Smooth muscle cell of the brain vasculature (primary cell): ENCODE measurements around the gene ATG5.
A peak's percentile ranks its signal among the peaks of the same experiment; 100 is the strongest.

Experiments
- DNase-seq: peaks from one replicate; pipeline ENCODE4 v3.0.0-alpha.2; 2012; ENCODE audit warnings: low read depth, low spot score

ATG5 gene

DNA sequence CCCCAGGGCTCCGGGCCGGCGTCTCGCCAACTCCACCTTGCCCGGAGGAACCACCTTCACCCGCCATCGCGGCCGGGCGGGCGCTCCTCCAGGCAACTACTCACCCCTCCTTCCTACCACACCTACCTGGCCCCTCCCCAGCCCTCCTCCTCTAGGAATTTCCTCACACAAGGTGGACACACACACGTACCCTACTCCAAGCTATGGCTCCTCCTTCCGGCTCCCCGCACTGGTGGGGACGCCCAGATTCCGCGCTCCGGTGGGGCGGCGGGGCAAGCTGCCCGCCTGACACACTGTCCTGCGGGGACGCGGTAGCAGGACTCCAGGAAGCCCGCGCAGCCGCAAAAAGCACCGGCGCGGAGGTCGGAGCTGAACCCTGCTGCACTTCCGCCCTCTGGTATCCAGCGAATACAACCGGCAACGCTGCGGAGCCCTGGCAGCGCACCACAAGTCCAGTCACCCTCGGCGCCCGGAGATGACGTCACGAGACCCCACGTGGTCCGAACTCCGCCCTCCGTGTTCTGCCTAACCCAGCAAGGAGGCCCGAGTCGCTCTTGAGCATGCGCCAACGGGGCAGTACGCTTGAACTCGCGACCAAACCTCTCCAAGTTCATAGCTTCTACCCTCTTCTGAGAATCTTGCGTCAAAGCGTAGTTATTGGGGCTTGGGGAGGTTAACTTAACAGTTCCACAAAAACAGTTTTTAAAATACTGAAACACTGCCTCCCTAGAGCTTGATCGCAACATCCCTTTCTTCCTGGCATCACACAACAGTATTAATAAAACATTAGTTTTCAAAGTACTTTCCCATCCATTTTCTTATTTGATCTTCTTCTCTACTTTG is at the start of gene ATG5:
Gene ATG5 (minus strand): TSS at position 425 of the 843 bp plus-strand sequence. CDS start 9,552 bp downstream, outside the sequence.
- DNase-seq, result peak; percentile 93

DNA sequence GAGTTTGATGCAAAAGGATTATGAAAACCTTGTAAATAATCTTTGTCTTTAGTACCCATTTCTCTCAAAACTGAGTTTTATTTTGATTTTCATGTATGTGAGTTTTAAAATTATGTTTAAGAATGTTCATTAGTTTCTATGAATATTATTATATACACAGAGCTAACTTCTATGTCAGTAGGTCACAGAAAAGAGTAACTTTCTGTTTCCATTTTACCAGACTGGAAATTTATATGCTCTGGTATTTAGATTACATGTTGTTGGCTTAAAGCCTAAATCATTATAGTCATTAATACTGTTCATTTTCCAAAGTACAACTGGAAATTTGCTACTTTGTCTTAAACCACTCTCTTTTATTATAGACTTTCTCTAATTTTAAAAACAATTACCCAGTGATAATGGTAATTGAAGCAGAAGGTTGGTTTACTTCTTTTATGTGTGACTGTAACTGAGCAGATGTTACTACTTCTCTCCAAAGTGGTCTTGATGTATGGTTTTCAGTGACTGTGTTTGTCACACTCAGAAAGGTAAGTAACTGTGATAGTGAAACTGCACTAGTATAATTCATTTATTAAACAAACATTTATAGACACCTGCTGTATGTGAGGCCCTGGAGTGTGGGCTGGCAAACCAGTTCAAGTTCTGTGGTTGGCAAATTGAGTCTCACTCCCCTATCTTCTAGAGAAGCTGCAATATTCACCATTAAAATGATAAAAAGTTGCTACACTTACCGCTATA is 48.1 kb upstream of the ATG5 start:
- no peak for DNase-seq

DNA sequence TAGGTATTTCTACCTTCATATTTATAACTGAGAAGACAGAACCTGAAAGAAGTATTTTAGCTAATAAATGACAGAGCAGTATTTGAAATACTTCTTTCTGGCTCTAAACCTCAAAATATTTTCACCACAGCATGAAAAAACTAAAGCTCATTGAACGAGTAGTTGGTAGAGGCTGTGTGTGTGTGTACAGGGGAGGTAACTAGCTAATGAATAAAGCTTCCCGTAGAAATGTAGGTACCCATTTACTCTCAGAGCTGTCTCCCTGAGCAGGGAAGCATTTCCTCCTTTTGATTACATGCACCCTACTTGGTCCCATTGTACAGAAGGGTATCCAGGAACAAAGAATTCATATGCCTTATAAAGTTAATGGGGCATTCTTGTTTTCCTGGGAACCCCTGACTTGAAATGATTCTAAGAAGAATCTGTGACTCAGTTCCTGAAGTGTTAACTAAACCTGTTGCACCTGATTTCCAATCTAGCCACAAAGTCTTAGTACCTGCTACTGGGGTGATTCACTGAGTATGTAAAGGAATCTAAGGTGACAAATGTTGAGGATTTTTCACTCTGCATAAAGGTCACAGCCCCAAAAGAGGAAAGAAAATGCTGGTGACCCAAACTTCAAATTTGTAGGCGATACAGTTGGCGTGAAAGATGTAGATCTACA is 47.4 kb upstream of the ATG5 start:
- no peak for DNase-seq

DNA sequence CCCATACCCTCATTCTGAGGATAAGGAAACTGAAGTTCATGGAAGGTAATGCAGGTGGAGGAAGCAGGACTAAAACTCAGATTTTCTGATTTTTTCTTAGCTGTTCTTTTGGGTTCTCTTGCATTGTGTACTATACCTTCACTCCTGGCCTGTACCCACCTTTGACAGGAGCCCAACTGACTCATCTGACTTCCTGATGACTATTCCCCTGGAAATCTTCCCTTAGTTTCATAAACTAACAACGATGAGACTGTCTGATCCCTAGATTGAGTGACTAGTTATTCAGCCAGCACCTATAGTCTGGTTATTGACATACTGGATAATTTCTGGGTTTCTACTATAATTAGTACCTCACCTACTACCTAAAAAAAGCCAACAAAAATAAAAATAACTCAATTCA is 45.1 kb upstream of the ATG5 start:
- no peak for DNase-seq

DNA sequence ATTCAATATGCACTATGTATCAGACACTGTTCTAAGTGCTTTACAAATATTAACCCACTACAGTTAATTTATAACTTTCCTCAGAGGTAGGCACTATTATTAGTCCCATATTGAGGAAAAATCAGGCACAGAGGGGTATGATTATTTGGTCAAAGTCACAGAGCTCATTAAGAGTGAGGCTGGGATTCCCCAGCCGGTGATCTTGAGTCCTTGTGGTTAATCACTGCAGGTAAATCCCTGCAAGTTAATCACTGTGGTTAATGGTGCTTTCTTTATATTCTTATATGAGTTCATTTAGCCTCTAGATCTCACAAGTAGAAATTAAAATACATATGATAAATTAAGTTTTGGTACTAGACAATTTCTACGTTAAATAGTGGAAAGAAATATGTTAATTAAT is 44.2 kb upstream of the ATG5 start:
- DNase-seq, result no peak

DNA sequence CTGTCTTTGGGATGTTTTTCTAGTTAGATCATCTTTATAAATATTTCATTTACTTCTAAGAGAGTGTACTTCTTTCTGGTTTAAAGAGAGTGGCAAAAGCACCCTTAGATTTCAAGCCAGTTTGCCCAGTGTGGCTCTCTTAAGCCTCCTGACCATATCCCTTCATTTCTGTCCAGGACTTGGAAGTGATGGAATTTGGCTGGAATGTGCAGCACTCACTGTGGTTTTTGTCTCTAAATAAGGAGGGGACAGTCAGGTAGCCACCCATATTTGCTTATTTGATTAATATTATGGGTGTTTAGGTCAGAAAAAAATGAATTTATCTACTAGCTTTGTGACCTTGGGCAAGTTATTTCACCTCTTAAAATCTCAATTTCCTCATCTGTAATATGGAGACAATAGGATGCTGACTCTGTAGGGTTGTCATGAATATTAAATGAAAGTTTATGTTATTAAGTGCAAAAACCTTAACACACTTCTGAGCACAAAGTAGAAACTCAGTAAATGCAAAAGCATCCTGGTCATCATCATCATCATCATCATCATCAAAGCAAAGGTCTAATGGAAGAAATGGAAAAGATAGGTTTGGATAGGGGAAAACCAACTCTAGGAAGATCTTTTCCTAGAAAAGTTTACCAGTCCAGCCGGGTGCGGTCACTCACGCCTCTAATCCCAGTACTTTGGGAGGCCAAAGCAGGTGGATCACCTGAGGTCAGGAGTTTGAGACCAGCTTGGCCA is 38.0 kb upstream of the ATG5 start:
- DNase-seq, result no peak

DNA sequence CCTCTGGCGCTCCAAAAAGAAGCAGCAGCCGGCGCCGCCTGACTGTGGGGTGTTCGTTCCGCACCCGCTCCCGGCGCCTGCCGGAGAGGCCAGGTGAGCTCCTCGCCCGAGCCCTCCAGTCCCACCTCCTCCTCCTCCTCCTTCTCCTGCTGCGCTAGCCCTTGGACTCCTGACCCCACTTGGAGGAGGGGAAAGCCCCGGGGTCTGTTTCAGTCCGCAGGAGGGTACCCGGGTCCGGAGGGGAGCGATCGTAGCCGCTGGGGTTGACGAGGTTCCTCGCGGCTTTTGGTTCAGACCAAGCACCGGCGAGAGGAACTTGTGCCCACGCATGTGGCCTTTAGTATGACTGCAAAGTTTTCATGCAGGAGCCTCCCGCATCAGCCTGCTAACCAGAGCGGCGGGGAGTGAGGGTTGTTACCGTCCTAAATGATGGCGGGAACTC is 35.5 kb upstream of the ATG5 start:
- DNase-seq, result no peak

DNA sequence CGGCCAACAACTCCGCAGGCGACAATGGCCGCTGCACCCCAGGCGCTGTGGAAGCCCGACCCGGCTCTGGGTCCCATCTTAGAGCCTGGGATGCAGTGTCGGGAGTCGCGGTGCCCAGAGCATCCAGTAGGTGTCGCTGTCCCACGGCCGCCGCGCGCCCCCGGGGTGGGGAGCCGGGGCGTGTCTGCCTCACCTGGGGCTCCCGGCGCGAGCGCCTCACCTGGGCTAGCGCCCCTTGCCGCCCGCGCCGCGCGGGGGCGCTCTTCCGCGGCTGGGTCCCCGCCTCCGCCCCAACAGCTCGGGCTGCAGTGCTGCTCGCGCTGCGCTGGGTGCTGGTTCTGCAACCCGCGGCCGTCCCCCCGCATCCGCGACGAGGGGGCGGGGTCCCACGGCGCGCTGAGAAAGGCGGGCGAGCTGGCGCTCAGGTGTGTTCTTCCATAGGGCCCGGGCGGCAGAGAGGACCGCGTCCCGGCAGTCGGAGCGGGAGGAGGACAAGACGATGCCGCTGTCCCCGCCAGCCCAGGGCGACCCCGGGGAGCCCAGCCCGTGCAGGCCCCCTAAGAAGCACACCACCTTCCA is 34.9 kb upstream of the ATG5 start, which contains the start of gene CRYBG1:
Gene CRYBG1 (plus strand): TSS at position 308 of the 579 bp plus-strand sequence. CDS start 192 bp downstream, at position 500.
- no peak for DNase-seq

DNA sequence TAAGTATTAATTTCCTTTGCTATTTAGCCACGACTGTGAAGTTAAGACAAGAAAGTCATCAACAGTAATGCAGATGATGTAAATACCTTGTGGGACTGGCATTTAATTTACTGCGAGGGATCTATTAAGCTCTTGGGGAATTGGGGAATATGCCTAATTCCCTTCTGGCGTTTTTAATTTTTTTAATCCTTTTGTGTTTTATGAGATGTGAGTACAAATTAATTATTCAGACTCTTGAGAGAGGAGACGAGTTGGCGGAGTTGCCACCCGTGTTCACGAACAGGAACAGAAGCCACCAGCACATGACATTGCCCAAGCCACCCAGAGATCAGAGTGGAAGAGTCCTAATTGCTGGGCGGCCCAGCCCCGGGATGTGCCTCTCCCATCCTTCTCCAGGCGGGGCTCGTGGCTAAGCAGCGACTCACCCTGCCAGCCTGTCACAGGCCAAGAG is 34.4 kb upstream of the ATG5 start:
- no peak for DNase-seq

DNA sequence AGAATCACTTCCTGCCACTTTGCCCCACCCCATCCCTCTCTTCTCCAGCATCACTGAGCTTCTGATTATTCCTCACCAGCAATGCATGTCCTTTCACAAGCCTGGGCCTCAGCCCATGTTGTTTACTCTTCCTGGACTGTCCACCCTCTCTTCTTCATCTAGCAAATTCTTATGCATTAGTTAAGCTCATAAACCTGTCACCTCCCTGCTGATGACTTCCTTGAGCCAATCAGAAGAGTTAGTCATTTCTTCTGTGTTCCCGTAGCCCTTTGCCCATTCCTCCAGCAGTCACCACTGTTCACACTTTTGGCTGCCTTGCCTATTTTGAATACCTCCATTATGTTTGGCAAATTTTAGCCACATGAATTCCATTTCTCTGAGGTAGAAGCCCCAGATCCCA is 30.8 kb upstream of the ATG5 start:
- no peak for DNase-seq

DNA sequence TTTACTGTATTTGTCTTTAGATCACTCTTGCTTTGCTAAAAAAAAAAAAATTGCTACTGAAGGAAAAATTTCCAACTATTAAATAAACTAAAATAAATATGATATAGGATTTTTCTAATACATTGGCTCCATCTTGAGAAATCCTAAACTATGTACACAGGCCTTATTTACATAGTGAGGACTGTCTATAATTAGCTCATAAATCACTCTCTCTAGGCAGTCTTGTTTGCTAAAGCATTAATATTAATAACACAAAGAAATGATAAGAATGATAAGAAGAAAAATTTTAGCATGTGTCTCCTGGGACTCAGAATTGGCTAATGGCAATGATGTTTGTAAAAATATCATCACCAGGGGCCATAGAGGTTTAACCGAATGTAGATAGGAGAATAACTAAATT is 21.7 kb upstream of the ATG5 start:
- no peak for DNase-seq

DNA sequence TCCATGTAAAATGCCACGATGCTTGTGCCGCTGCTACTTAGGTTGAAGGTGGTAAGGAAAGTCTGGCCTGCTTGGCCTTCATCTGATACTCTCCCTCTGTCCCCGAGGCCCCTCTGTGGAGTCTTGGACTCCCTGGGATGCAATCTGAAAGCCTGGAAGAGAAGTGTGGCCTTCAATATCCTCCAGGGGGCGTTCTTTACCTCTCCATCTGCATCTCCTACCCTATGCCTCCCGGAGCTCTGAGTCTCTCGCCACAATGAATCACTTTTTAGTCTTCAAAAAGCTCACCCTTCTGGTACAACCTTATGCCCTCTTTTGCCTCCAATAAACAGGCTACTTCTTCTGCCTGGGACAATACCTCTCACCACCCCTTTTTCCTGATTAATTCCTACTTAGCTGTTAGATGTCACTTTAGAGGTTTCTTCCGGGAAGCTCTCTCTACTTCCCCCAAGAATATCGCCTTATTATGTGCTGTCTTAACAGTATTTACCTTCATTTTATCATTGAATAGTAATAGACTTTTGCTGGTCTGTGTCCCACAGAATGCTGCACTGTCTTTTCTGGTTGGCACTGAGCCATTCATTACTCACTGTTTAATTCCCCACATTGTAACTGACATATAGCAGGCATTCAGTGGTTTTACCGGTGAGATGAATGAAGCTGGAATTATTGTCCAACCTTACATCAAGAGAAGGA is 13.9 kb upstream of the ATG5 start:
- DNase-seq, result no peak

DNA sequence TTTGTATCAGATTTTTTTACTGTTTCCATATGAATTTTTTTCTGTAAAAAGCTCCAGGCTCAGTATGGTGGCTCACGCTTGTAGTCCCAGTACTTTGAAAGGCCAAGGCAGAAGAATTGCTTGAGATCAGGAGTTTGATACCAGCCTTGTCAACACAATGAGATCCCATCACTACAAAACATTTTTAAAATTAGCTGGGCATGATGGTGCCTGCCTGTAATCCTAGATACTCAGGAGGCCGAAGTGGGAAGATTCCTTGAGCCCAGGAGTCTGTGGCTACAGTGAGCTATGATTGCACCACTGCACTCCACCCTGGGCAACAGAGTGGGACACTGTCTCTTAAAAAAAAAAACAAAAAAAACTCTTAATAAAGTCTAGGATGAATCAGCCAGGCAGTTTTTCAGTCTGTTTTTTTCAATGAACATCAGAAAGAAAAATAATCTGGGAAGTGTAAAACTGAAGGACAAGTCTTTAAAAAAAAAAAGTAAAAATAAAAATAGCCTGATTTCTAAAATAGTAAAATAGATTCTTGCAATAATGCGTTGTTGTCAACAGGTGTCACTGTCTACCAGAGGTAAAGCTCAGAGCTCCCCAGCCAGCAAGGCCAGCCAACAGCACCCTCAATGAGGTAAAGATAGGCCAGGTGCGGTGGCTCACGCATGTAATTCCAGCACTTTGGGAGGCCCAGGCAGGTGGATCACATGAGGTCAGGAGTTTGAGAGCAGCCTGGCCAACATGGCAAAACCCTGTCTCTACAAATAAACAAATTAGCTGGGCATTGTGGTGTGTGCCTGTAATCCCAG is 9.3 kb upstream of the ATG5 start:
- DNase-seq, result no peak

DNA sequence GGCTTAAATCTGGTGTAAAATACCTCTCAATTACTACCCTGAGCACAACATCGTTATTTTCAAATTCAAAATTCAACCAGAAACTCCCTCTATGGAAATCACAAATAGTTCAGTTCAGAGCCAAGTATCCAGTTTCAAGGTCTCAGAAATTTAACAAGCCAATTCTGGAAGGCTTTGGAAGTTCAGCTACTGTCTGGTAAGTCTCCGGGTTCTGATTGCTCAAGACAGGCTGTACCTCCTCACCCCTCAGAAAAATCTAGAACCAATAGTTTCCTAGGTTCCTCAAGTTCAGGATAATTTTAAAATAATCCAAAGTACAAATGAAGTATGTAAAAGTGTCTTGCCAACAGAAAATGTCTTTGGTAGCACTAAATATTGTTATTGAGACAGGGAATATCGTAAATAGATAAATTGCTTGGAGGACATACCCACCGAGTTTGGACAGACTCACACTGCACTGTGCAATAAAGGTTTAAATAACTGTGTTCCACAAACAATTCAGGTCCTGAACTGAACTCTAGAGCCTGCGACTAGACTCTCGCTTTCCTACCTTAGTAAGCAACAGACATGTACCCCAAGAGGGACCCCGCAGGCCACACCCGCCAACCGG is 729 bp downstream of the ATG5 start:
- DNase-seq, result no peak

DNA sequence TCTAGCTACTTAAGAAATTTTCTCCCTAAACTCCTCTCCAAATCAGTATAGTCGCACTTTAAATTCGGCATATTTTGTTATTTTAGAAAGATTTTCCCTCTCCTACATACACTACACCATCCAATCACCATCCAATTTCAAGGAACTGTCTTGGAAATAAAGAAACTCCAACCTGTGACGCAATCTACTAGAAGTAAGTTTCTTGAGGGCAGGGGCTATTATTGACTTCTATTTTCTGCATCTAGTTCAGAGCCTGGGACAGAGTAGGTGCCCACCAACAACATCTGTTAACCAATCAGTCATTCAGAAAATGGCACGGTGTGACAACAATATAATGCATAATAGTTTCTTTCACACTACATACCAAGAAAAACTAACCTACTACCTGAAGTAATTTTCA is 3.6 kb downstream of the ATG5 start:
- DNase-seq, result no peak

DNA sequence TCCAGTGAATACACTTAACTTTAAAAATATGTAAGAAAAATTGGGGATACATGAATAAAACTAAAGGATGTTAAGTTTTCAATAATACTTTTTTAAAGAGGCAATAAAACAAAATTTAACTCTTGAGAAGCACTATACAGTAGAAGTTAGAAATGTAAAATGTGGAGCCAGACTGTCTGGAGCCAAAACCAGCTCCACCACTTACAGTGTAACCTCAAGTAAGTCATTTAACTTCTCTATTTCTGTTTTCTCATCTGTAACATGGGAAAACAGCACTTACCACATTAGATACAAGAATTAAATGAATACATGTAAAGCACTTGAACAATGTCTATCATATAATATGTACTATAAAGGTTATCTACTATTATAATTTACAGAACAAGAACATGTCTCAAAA is 6.7 kb downstream of the ATG5 start:
- DNase-seq, result no peak

DNA sequence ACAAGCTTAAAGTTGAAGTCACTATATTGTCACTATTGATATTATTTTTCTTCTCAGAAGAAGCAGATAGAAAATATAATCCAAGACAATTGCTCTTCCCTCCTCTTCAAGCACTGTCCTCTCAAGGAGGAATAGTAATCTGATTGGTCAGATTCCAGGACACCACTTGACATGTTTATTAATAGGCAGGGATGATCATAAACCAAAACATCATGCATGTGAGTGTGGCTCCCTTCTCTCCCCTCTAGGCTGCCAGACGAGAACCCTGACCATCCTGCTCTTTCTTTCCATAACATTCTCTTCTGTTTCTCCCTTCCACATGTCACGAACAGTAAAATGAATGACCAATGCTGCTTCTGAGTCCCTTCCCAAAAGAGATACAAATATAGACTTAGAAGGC is 7.5 kb downstream of the ATG5 start:
- DNase-seq, result no peak

DNA sequence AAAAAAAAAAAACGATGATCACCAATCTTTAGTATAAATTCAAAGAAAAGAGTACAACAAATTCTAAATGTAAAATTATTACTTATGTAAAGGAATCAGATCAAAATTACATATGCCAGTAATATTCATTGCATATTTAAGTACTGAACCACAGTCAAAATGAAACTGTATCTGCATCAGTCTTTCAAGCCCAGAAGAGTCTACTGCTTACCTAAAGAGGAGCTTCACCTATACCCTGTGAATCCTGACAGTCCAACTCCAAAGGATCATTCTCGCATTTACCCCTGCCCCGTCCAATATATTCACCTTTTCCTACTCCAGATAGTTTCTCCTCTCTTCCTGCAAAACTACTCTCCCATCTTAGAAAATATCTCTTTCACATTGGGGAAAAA is 9.2 kb downstream of the ATG5 start:
- DNase-seq, result no peak

DNA sequence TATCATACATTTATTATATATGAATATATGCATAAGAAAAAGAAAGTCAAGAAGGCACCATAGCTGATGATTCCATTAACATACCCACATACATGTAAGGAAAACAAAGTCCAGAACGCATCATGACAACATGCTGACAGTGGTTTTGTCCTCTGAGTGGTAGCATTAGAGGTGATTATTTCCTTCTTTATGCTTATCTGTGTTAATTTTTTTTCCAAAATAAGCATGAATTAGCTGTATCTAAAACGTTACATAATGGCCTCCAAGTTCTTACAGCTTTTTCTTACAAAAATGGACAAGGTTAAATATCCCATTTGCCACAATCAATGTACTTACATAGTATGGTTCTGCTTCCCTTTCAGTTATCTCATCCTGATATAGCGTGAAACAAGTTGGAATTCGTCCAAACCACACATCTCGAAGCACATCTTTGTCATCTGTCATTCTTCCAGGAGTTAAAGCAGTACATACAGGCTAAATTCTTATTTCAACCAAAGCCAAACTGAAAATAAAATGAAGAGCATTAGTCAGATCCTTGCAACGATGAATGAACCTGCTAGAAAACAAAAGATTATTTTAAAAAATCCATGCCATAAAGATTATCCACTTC is 9.7 kb downstream of the ATG5 start:
- DNase-seq, result no peak
